WTC11 (cell line): ENCODE measurements around the gene CDC6. TPM values are rescaled to one million over a fixed set of nuclear protein-coding genes. Genes with fewer than 3 reads are reported as not detected.
A peak's percentile ranks its signal among the peaks of the same experiment; 100 is the strongest.

Source experiments
- ATAC-seq: fragments of 200-7000 bp; cut with Tn5 transposase; 2 replicates; pipeline ENCODE4 v1.10.0; 2021; ENCODE audit warnings: mild to moderate bottlenecking, moderate library complexity
- CTCF ChIA-PET: fragments of 300-600 bp; sonication (Branson Sonifier 250); formaldehyde crosslinking; loops from one replicate; lab custom pipeline; 2021; ENCODE audit warnings: antibody characterized with exemption; lab: Charles Lee
- POLR2A ChIA-PET: fragments of 350-600 bp; sonication (Branson Sonifier 250); formaldehyde crosslinking; loops from one replicate; lab custom pipeline; 2021; ENCODE audit warnings: antibody characterized with exemption; lab: Charles Lee
- DNase-seq: peaks from one replicate; pipeline ENCODE4 v3.0.0; 2021; ENCODE audit warnings: low spot score
- H3K27ac Mint-ChIP-seq: 2 replicates; pipeline ENCODE4 v1.8.0; 2021; ENCODE audit warnings: mixed read lengths
- H3K27me3 Mint-ChIP-seq: 2 replicates; pipeline ENCODE4 v1.8.0; 2021; ENCODE audit warnings: low read depth, mild to moderate bottlenecking, moderate library complexity, mixed read lengths
- H3K36me3 Mint-ChIP-seq: 2 replicates; pipeline ENCODE4 v1.8.0; 2021; ENCODE audit warnings: mixed read lengths
- H3K4me1 Mint-ChIP-seq: 2 replicates; pipeline ENCODE4 v1.8.0; 2022; ENCODE audit warnings: mixed read lengths
- H3K4me3 Mint-ChIP-seq: 2 replicates; pipeline ENCODE4 v1.8.0; 2021; ENCODE audit warnings: mild to moderate bottlenecking, moderate library complexity, mixed read lengths
- H3K9me3 Mint-ChIP-seq: 2 replicates; pipeline ENCODE4 v1.8.0; 2021; ENCODE audit warnings: mixed read lengths
- FOXK1 ChIP-seq: sonication (generic); formaldehyde crosslinking; IDR thresholded peaks from 2 replicates; pipeline ENCODE4 v1.8.0; 2022; ENCODE audit warnings: mild to moderate bottlenecking, moderate library complexity, missing genetic modification reagents
- GTF2I ChIP-seq: fragments of 250-450 bp; sonication (Bioruptor Pico); conservative IDR thresholded peaks from 2 replicates; pipeline ENCODE4 v1.4.0; 2021; ENCODE audit warnings: mild to moderate bottlenecking
- HMGA2 ChIP-seq: fragments of 250-450 bp; sonication (Bioruptor Pico); IDR thresholded peaks from 2 replicates; pipeline ENCODE4 v1.4.0; 2021; ENCODE audit warnings: mild to moderate bottlenecking, moderate library complexity
- NR1H2 ChIP-seq: sonication (generic); formaldehyde crosslinking; IDR thresholded peaks from 2 replicates; pipeline ENCODE4 v1.9.0; 2021; ENCODE audit warnings: mild to moderate bottlenecking, moderate library complexity, missing genetic modification reagents
- NR3C1 ChIP-seq: sonication (generic); formaldehyde crosslinking; conservative IDR thresholded peaks from 2 replicates; pipeline ENCODE4 v1.8.1; 2023; ENCODE audit warnings: low read depth, mild to moderate bottlenecking, missing genetic modification reagents
- PRRX2 ChIP-seq: fragments of 250-450 bp; sonication (Bioruptor Pico); IDR thresholded peaks from 2 replicates; pipeline ENCODE4 v1.8.0; 2021; ENCODE audit warnings: mild to moderate bottlenecking
- SP1 ChIP-seq: sonication (generic); formaldehyde crosslinking; conservative IDR thresholded peaks from 2 replicates; pipeline ENCODE4 v1.8.1; 2022; ENCODE audit warnings: missing genetic modification reagents
- TEAD1 ChIP-seq: sonication (generic); formaldehyde crosslinking; IDR thresholded peaks from 2 replicates; pipeline ENCODE4 v1.8.0; 2022; ENCODE audit warnings: mild to moderate bottlenecking, missing genetic modification reagents
- TEAD4 ChIP-seq: sonication (generic); formaldehyde crosslinking; IDR thresholded peaks from 2 replicates; pipeline ENCODE4 v1.8.0; 2022; ENCODE audit warnings: mild to moderate bottlenecking, missing genetic modification reagents
- ZNF232 ChIP-seq: sonication (generic); formaldehyde crosslinking; IDR thresholded peaks from 2 replicates; pipeline ENCODE4 v1.8.0; 2022; ENCODE audit warnings: mild to moderate bottlenecking, missing genetic modification reagents
- ZNF416 ChIP-seq: fragments of 250-450 bp; sonication (Bioruptor Pico); IDR thresholded peaks from 2 replicates; pipeline ENCODE4 v1.9.0; 2021; ENCODE audit warnings: mild to moderate bottlenecking, inconsistent platforms
- ZNF423 ChIP-seq: fragments of 250-450 bp; sonication (Bioruptor Pico); IDR thresholded peaks from 2 replicates; pipeline ENCODE4 v2.1.2; 2022; ENCODE audit warnings: mild to moderate bottlenecking, moderate library complexity
- ZNF671 ChIP-seq: fragments of 250-450 bp; sonication (Bioruptor Pico); IDR thresholded peaks from 2 replicates; pipeline ENCODE4 v1.8.0; 2021; ENCODE audit warnings: mild to moderate bottlenecking
- total RNA-seq: library from RNA; stranded (reverse); gene quantifications from 3 replicates; pipeline ENCODE4 v1.2.3, GENCODE V29; 2021
- TF ChIP-seq, protein P1 (sequence below): sonication (generic); formaldehyde crosslinking; IDR thresholded peaks from 2 replicates; pipeline ENCODE4 v1.8.1; 2023; ENCODE audit warnings: mild to moderate bottlenecking, moderate library complexity, missing genetic modification reagents
- TF ChIP-seq, protein P2 (sequence below): sonication (generic); formaldehyde crosslinking; IDR thresholded peaks from 2 replicates; pipeline ENCODE4 v1.8.1; 2023; ENCODE audit warnings: mild to moderate bottlenecking, missing genetic modification reagents, moderate library complexity
- TF ChIP-seq, protein P3 (sequence below): fragments of 250-450 bp; sonication (Bioruptor Pico); conservative IDR thresholded peaks from 2 replicates; pipeline ENCODE4 v1.9.0; 2021; ENCODE audit warnings: mild to moderate bottlenecking
- TF ChIP-seq, protein P4 (sequence below): sonication (generic); formaldehyde crosslinking; IDR thresholded peaks from 2 replicates; pipeline ENCODE4 v1.8.1; 2023; ENCODE audit warnings: mild to moderate bottlenecking, missing genetic modification reagents, moderate library complexity
- TF ChIP-seq, protein P5 (sequence below): sonication (generic); formaldehyde crosslinking; IDR thresholded peaks from 2 replicates; pipeline ENCODE4 v1.8.1; 2022; ENCODE audit warnings: low read depth, missing genetic modification reagents, borderline replicate concordance
- TF ChIP-seq, protein P6 (sequence below): sonication (generic); formaldehyde crosslinking; IDR thresholded peaks from 2 replicates; pipeline ENCODE4 v1.8.0; 2023; ENCODE audit warnings: missing genetic modification reagents
- TF ChIP-seq, protein P7 (sequence below): sonication (generic); formaldehyde crosslinking; IDR thresholded peaks from 2 replicates; pipeline ENCODE4 v1.8.0; 2022; ENCODE audit warnings: mild to moderate bottlenecking, missing genetic modification reagents
- TF ChIP-seq, protein P8 (sequence below): fragments of 250-450 bp; sonication (Bioruptor Pico); IDR thresholded peaks from 2 replicates; pipeline ENCODE4 v1.9.0; 2021; ENCODE audit warnings: moderate library complexity, mild to moderate bottlenecking, inconsistent platforms, borderline replicate concordance
- TF ChIP-seq, protein P9 (sequence below): sonication (generic); formaldehyde crosslinking; IDR thresholded peaks from 2 replicates; pipeline ENCODE4 v1.8.0; 2022; ENCODE audit warnings: mild to moderate bottlenecking, missing genetic modification reagents
- TF ChIP-seq, protein P10 (sequence below): sonication (generic); formaldehyde crosslinking; IDR thresholded peaks from 2 replicates; pipeline ENCODE4 v1.8.1; 2023; ENCODE audit warnings: mild to moderate bottlenecking, missing genetic modification reagents

The CDC6 gene
- total RNA-seq, 1 experiment from 2014 or later: 125 TPM

DNA sequence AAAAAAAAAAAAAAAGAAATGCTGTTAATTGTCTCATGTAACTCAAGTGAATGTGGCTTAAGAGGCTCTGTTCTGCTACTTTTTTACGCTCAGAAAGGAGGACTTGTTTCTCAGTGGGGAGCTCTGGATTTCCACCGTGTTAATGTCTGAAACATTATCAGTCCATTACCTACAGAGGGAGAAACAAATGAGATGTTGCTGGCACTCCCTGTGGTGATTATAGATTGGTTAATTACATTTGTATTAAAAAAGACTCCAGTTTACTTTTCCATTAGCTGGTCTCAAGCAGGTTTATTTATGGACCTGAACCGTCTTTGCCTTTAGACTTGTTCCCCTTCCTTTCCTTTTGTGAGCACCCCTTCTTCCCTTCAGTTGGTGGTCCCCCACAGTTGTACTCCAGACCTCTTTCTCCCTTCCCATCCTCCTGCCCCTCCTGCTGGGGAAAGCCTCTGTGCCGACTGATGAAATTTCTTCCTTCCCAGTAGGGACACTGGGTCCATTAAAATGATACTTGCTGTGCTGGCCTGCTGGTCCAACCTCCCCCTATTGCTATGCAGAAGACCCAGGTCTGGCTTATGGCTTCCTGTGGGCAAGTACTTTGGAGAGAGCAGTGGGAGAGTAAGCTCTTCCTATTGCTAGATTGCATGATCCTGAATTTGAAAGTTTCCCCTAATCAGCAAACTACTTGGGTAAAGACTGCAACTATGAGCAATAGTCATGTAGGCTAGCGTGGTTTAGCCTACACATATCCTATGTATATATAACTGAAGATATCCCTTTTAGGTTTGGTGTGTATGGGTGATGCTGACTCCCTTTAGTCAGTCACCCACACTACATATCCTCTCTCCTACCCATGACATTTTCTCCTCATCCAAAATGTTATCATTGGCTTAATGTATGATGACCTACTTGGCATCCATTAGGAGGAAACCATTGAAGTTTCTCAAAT is 8.1 kb downstream of the CDC6 start:
- Mint-ChIP-seq H3K4me1 (peaks cover 43% of the 10 kb centered on the region), H3K27ac (peak overlapping the region; percentile 92), H3K36me3 (peaks cover 77% of the 10 kb centered on the region), H3K4me3 (peak overlapping the region; percentile 35), H3K9me3 (no peaks in the 10 kb centered on the region), H3K27me3 (no peaks in the 10 kb centered on the region)
- ATAC-seq: peak; percentile 86
- ChIA-PET POLR2A (interaction anchor here (0.6 to 1.0 kb wide), 3 partner anchors 13 to 182 kb away, joined by 3 read pairs; no protein-coding TSS in a partner anchor), CTCF (interaction anchor here (2.1 to 13.6 kb wide), 4 partner anchors 11 to 77 kb away, joined by 8 to 82 read pairs (median 12); partner anchors contain the start of gene WIPF2)
- no peak for DNase-seq
- TF ChIP-seq PRRX2 (CRISPR knock-in tag): no peak
- TF ChIP-seq, protein P1, sequence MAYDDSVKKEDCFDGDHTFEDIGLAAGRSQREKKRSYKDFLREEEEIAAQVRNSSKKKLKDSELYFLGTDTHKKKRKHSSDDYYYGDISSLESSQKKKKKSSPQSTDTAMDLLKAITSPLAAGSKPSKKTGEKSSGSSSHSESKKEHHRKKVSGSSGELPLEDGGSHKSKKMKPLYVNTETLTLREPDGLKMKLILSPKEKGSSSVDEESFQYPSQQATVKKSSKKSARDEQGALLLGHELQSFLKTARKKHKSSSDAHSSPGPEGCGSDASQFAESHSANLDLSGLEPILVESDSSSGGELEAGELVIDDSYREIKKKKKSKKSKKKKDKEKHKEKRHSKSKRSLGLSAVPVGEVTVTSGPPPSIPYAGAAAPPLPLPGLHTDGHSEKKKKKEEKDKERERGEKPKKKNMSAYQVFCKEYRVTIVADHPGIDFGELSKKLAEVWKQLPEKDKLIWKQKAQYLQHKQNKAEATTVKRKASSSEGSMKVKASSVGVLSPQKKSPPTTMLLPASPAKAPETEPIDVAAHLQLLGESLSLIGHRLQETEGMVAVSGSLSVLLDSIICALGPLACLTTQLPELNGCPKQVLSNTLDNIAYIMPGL (CRISPR knock-in tag): no peak
- TF ChIP-seq, protein P2, sequence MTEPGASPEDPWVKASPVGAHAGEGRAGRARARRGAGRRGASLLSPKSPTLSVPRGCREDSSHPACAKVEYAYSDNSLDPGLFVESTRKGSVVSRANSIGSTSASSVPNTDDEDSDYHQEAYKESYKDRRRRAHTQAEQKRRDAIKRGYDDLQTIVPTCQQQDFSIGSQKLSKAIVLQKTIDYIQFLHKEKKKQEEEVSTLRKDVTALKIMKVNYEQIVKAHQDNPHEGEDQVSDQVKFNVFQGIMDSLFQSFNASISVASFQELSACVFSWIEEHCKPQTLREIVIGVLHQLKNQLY (CRISPR knock-in tag): no peak
- no peak for TF ChIP-seq GTF2I (CRISPR knock-in tag)
- TF ChIP-seq, protein P3, sequence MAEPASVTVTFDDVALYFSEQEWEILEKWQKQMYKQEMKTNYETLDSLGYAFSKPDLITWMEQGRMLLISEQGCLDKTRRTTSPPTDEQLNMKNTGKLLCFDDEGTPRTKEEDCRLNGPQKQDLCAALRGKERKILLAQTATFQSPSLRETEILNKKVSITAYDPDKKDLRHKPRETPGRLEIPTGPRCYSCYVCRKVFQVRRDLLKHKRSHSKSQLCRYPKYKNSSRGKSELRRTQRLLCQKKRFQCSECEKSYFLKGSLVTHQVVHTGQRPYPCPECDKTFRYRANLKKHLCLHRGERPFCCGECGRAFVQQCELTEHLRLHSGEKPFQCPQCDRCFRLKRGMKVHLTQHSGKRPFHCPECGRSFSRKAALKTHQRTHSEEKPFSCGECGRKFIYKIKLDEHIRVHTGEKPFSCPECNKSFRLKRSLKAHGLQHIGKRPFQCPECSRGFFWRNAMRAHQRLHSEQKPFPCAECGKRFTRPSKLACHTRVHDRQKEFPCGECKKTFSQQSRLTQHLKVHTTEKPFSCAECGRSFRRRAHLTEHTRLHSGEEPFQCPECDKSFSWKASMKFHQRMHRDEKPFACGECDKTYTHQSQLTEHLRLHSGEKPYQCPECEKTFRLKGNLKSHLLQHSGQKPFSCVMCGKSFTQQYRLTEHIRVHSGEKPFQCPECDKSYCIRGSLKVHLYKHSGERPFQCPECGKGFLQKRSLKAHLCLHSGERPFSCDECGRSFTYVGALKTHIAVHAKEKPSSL: no peak
- TF ChIP-seq, protein P4, sequence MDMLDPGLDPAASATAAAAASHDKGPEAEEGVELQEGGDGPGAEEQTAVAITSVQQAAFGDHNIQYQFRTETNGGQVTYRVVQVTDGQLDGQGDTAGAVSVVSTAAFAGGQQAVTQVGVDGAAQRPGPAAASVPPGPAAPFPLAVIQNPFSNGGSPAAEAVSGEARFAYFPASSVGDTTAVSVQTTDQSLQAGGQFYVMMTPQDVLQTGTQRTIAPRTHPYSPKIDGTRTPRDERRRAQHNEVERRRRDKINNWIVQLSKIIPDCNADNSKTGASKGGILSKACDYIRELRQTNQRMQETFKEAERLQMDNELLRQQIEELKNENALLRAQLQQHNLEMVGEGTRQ (CRISPR knock-in tag): 0 out of 2 replicates have a peak, but pooled peaks have one; percentile 7
- TF ChIP-seq, protein P5, sequence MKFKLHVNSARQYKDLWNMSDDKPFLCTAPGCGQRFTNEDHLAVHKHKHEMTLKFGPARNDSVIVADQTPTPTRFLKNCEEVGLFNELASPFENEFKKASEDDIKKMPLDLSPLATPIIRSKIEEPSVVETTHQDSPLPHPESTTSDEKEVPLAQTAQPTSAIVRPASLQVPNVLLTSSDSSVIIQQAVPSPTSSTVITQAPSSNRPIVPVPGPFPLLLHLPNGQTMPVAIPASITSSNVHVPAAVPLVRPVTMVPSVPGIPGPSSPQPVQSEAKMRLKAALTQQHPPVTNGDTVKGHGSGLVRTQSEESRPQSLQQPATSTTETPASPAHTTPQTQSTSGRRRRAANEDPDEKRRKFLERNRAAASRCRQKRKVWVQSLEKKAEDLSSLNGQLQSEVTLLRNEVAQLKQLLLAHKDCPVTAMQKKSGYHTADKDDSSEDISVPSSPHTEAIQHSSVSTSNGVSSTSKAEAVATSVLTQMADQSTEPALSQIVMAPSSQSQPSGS (CRISPR knock-in tag): no peak
- TF ChIP-seq FOXK1 (CRISPR knock-in tag): peak; percentile 74; the same call in 1 of the 2 replicates
- TF ChIP-seq NR3C1 (CRISPR knock-in tag): 0 out of 2 replicates have a peak, but pooled peaks have one; percentile 48
- TF ChIP-seq, protein P6, sequence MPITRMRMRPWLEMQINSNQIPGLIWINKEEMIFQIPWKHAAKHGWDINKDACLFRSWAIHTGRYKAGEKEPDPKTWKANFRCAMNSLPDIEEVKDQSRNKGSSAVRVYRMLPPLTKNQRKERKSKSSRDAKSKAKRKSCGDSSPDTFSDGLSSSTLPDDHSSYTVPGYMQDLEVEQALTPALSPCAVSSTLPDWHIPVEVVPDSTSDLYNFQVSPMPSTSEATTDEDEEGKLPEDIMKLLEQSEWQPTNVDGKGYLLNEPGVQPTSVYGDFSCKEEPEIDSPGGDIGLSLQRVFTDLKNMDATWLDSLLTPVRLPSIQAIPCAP (CRISPR knock-in tag): peak; percentile 43; the same call in 1 of the 2 replicates
- TF ChIP-seq, protein P7, sequence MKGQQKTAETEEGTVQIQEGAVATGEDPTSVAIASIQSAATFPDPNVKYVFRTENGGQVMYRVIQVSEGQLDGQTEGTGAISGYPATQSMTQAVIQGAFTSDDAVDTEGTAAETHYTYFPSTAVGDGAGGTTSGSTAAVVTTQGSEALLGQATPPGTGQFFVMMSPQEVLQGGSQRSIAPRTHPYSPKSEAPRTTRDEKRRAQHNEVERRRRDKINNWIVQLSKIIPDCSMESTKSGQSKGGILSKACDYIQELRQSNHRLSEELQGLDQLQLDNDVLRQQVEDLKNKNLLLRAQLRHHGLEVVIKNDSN (CRISPR knock-in tag): no peak
- TF ChIP-seq, protein P8, sequence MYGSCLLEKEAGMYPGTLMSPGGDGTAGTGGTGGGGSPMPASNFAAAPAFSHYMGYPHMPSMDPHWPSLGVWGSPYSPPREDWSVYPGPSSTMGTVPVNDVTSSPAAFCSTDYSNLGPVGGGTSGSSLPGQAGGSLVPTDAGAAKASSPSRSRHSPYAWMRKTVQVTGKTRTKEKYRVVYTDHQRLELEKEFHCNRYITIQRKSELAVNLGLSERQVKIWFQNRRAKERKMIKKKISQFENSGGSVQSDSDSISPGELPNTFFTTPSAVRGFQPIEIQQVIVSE (CRISPR knock-in tag): no peak
- TF ChIP-seq ZNF671 (CRISPR knock-in tag): no peak
- TF ChIP-seq TEAD4: no peak
- TF ChIP-seq ZNF232: no peak
- peak; percentile 29; the same call in 1 of the 2 replicates for TF ChIP-seq SP1 (CRISPR knock-in tag)
- no peak for TF ChIP-seq ZNF416
- TF ChIP-seq NR1H2 (CRISPR knock-in tag): no peak
- TF ChIP-seq TEAD1 (CRISPR knock-in tag): peak; percentile 88
- TF ChIP-seq HMGA2: no peak
- TF ChIP-seq ZNF423: peak; percentile 99
- TF ChIP-seq, protein P9, sequence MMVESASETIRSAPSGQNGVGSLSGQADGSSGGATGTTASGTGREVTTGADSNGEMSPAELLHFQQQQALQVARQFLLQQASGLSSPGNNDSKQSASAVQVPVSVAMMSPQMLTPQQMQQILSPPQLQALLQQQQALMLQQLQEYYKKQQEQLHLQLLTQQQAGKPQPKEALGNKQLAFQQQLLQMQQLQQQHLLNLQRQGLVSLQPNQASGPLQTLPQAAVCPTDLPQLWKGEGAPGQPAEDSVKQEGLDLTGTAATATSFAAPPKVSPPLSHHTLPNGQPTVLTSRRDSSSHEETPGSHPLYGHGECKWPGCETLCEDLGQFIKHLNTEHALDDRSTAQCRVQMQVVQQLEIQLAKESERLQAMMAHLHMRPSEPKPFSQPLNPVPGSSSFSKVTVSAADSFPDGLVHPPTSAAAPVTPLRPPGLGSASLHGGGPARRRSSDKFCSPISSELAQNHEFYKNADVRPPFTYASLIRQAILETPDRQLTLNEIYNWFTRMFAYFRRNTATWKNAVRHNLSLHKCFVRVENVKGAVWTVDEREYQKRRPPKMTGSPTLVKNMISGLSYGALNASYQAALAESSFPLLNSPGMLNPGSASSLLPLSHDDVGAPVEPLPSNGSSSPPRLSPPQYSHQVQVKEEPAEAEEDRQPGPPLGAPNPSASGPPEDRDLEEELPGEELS (CRISPR knock-in tag): peak; percentile 91; the same call in 1 of the 2 replicates
- TF ChIP-seq, protein P10, sequence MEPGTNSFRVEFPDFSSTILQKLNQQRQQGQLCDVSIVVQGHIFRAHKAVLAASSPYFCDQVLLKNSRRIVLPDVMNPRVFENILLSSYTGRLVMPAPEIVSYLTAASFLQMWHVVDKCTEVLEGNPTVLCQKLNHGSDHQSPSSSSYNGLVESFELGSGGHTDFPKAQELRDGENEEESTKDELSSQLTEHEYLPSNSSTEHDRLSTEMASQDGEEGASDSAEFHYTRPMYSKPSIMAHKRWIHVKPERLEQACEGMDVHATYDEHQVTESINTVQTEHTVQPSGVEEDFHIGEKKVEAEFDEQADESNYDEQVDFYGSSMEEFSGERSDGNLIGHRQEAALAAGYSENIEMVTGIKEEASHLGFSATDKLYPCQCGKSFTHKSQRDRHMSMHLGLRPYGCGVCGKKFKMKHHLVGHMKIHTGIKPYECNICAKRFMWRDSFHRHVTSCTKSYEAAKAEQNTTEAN (CRISPR knock-in tag): no peak
